Measurements from ENCODE around the gene CSTF3. TPM values are rescaled to one million over a fixed set of nuclear protein-coding genes. Genes with fewer than 3 reads are reported as not detected.

The CSTF3 gene
- total and polyA plus RNA-seq, 8 donors = 5.0 to 25.4 (median 11.7) TPM

DNA sequence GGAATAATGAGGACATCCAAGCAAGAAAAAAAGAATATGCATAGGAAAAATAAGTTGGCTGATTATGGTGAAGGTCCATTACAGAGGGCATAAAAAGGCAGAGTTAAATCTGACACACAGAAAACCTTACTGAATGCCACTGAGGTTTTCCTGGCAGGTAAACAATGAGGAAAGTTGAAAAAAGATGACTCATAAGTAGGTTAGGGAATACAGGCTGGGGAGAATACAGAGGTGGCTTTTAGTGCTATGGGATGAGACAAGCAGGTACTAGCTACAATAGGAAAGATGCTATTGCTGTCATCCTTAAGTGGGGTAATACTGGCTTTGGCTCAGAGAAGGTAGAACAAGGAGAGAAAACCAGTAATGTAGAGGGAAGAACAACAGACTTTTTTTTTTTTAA, 44.7 kb downstream of the CSTF3 start:
- Histone ChIP-seq H3K27me3 (no peaks in the 10 kb centered on the region), H3K4me3 (no peak overlapping the region), H3K36me3 (no peaks in the 10 kb centered on the region), H3K27ac (no peak overlapping the region), H3K9me3 (no peaks in the 10 kb centered on the region), H3K4me1 (peaks cover 8 to 13% (median 10%) of the 10 kb centered on the region in 3 donors)
- no peak for DNase-seq
- TF ChIP-seq, protein P1, sequence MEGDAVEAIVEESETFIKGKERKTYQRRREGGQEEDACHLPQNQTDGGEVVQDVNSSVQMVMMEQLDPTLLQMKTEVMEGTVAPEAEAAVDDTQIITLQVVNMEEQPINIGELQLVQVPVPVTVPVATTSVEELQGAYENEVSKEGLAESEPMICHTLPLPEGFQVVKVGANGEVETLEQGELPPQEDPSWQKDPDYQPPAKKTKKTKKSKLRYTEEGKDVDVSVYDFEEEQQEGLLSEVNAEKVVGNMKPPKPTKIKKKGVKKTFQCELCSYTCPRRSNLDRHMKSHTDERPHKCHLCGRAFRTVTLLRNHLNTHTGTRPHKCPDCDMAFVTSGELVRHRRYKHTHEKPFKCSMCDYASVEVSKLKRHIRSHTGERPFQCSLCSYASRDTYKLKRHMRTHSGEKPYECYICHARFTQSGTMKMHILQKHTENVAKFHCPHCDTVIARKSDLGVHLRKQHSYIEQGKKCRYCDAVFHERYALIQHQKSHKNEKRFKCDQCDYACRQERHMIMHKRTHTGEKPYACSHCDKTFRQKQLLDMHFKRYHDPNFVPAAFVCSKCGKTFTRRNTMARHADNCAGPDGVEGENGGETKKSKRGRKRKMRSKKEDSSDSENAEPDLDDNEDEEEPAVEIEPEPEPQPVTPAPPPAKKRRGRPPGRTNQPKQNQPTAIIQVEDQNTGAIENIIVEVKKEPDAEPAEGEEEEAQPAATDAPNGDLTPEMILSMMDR (IDR thresholded peaks at IDR 0.05) = no peak
- no peak for FAIRE-seq
- intact Hi-C loops (cut with DNase I) = no loop called here
- ATAC-seq = peak in 3 of 4 donors; percentile 57 to 66 (median 65)

DNA sequence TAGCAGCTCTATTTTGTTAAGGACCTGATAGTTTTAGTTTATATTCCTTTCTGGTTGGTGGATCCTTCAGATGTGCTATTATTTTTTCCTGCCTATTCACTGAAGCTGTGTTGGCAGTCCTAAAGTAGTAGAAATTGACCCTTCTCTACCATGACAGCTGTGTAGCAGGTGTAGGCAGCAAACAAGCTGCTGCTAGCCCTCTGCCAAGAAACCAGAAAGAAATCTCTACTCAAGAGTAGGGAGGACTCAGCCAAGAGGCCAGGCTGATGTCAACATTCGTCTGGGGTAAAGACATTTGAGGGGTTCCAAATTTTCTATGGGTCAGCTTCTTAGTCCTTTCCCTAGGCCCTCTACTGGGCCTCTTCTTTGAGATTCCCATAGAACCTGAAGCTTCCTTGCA, 51.2 kb downstream of the CSTF3 start:
- intact Hi-C loops (cut with DNase I) = no loop called here
- no peaks in the 10 kb centered on the region for H3K4me1 ChIP-seq
- FAIRE-seq (no peak), ATAC-seq (peak in 1 of 4 donors; percentile 74), DNase-seq (no peak)
- H3K27ac ChIP-seq = no peak overlapping the region
- no peaks in the 10 kb centered on the region for H3K27me3 ChIP-seq
- no peaks in the 10 kb centered on the region for H3K9me3 ChIP-seq
- 28 to 35% methylated on average over 1 of the region's 1 CpG for WGBS, 2 donors
- TF ChIP-seq, protein P1 (IDR thresholded peaks at IDR 0.05) = no peak
- H3K36me3 ChIP-seq = peaks cover 0 to 2% (median 0%) of the 10 kb centered on the region in 3 donors
- H3K4me3 ChIP-seq = no peak overlapping the region

DNA sequence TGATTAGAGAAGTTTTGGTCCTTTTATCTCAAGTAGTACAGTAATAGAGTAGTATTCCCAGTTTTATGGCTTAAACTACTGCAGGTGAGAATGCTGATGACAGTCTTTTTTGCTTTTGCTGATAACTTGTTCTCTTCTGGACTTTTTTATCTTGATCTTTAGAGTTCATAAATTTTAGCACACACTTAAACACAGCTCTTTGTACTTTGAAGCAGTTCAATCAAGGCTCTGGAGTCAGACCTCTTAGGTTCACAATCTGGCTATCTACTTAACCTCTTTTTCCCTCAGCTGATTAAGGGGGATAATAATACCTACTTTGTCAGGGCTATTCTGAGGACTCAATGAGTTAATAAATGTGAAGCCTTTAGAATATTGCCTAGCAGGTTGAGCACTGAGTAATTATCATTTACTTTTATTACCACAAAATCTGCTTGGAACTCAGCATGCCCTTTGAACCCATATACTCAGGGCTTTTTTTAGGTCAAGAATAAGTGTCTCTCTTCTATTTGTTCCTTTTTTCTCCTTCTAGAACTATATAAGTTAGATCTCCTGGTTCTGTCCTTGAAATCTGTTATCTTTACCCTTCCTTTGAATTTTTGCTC, 51.9 kb downstream of the CSTF3 start:
- intact Hi-C loops (cut with DNase I) = no loop called here
- no peak for DNase-seq
- FAIRE-seq = no peak
- TF ChIP-seq, protein P1 (IDR thresholded peaks at IDR 0.05) = no peak
- no peak overlapping the region for H3K4me3 ChIP-seq
- peaks cover 0 to 6% (median 0%) of the 10 kb centered on the region in 3 donors for H3K36me3 ChIP-seq
- H3K9me3 ChIP-seq = no peaks in the 10 kb centered on the region
- ATAC-seq = no peak
- H3K4me1 ChIP-seq = no peaks in the 10 kb centered on the region
- H3K27me3 ChIP-seq = no peaks in the 10 kb centered on the region
- H3K27ac ChIP-seq = no peak overlapping the region

DNA sequence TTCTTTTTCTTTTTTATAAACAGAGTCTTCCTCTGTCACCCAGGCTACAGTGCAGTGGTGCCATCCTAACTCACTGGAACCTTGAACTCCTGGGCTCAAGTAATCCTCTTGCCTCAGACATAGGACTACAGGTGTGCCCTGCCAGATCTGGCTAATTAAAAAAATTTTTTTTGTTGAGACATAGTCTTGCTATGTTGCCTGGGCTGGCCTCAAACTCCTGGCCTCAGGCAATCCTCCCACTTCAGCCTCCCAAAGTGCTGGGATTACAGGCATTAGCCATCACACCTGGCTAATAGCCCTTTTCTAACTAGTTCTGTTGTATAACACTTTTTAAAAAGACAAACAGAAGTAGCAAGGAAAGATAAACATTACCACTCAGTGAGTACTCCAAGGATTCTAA, 57.4 kb downstream of the CSTF3 start:
- no peak for ATAC-seq
- intact Hi-C loops (cut with DNase I) = no loop called here
- no peak overlapping the region for H3K4me3 ChIP-seq
- H3K36me3 ChIP-seq = peaks cover 0 to 11% (median 0%) of the 10 kb centered on the region in 3 donors
- no peak for FAIRE-seq
- TF ChIP-seq, protein P1 (IDR thresholded peaks at IDR 0.05) = no peak
- no peaks in the 10 kb centered on the region for H3K9me3 ChIP-seq
- no peak for DNase-seq
- no peak overlapping the region for H3K27ac ChIP-seq
- no peaks in the 10 kb centered on the region for H3K4me1 ChIP-seq
- no peaks in the 10 kb centered on the region for H3K27me3 ChIP-seq

DNA sequence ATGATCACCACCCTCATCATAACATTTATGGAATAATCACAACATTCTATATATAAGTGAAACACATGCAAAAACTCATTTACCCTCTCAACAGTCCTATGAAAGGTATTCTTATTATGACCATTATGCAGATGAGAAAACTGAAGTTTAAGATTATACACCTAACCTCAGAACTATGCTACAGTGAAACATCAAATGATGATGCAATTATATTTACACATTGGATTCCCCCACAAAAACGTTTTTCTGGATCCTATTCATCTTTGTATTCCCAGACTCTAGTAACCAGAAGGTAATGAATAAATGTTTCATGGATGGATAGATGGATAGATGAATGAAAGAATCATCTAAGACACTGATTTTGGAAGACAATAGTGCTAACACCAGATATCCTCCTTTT, 67.1 kb downstream of the CSTF3 start:
- FAIRE-seq (no peak), ATAC-seq (no peak), DNase-seq (no peak)
- H3K4me3 ChIP-seq = no peak overlapping the region
- intact Hi-C loops (cut with DNase I) = no loop called here
- no peaks in the 10 kb centered on the region for H3K9me3 ChIP-seq
- peaks cover 0 to 6% (median 0%) of the 10 kb centered on the region in 3 donors for H3K4me1 ChIP-seq
- WGBS, 2 donors = 14 to 23% methylated on average over 1 of the region's 1 CpG
- H3K36me3 ChIP-seq = peaks cover 0 to 22% (median 0%) of the 10 kb centered on the region in 3 donors
- TF ChIP-seq, protein P1 (IDR thresholded peaks at IDR 0.05) = no peak
- H3K27ac ChIP-seq = no peak overlapping the region
- H3K27me3 ChIP-seq = no peaks in the 10 kb centered on the region
